Mammary epithelial cell (primary cell): ENCODE results near the gene TAAR9.

Experiments used
- CTCF ChIP-seq, 2 donors: IDR thresholded peaks in 1 of 2; conservative IDR thresholded peaks in 1 of 2; 2 replicates each; pipeline ENCODE4 v1.5.1; 2011 to 2012; ENCODE audit warnings: inconsistent platforms in 2 of 2, low read length in 2 of 2, mild to moderate bottlenecking in 2 of 2, control low read depth in 1 of 2, low read depth in 1 of 2; ENCODE audit not compliant: insufficient read depth in 1 of 2; ENCODE audit errors: extremely low read depth in 1 of 2
- EZH2 ChIP-seq: IDR thresholded peaks from 2 replicates; pipeline ENCODE4 v1.6.1; 2012; ENCODE audit warnings: low read length, inconsistent platforms, borderline replicate concordance

- no peak for TF ChIP-seq CTCF (conservative IDR thresholded peaks at IDR 0.05 in 1 of 2, IDR thresholded peaks at IDR 0.05 in 1 of 2; ENCODE audit: extremely low read depth in 1 of 2, insufficient read depth in 1 of 2, low read depth in 1 of 2, low read length in 2 of 2)
- no peak for TF ChIP-seq EZH2
These were observed 31.6 kb upstream of the TAAR9 start for GRCh38 chr6:132506461-132506860.
